Psoas muscle (tissue), 8 donors: Measurements from ENCODE around the gene VSIR. TPM values are rescaled to one million over a fixed set of nuclear protein-coding genes. Genes with fewer than 3 reads are reported as not detected.

Experiments used
- ATAC-seq, 4 donors: fragments of 200-7000 bp; cut with Tn5 transposase; one replicate each; pipeline ENCODE4 v1.9.1; 2020; ENCODE audit warnings: moderate library complexity in 3 of 4, mild to moderate bottlenecking in 2 of 4
- DNase-seq, 2 donors: peaks; one replicate each; pipeline ENCODE4 v3.0.0-alpha.2; 2020
- H3K27ac ChIP-seq: fragments of 200-600 bp; one replicate; pipeline ENCODE4 v1.8.0; 2022
- H3K27me3 ChIP-seq, 3 donors: fragments of 200-600 bp in 1 of 3; one replicate each; pipeline versions ENCODE4 v1.6.1 to v1.8.0; 2013 to 2022; ENCODE audit warnings: low read length in 2 of 3, mild to moderate bottlenecking in 2 of 3, moderate library complexity in 1 of 3; ENCODE audit not compliant: insufficient read depth in 3 of 3
- H3K36me3 ChIP-seq, 2 donors: fragments of 200-600 bp in 1 of 2; one replicate each; pipeline versions ENCODE4 v1.6.1 to v1.8.0; 2013 to 2022; ENCODE audit warnings: low read depth in 1 of 2, mild to moderate bottlenecking in 1 of 2, moderate library complexity in 1 of 2; ENCODE audit not compliant: insufficient read depth in 1 of 2
- H3K4me1 ChIP-seq: fragments of 200-600 bp; one replicate; pipeline ENCODE4 v1.8.0; 2022
- H3K4me3 ChIP-seq: fragments of 200-600 bp; one replicate; pipeline ENCODE4 v1.8.0; 2022; ENCODE audit warnings: mild to moderate bottlenecking
- H3K9me3 ChIP-seq: fragments of 200-600 bp; one replicate; pipeline ENCODE4 v1.8.0; 2022
- WGBS, 3 donors: extraction: QIAGEN DNeasy Blood & Tissue Kit; methylation state at CpG; one replicate each; pipeline versions ENCODE4 v1.1.6 to v1.1.7; 2013; 5-methylcytosine and 5-hydroxymethylcytosine counted together
- intact Hi-C, 2 donors: fragments of 100-400 bp; cut with DNase I; formaldehyde crosslinking; loops; one replicate each; pipeline versions ENCODE4 v1.11.0 to v1.14.2; 2022
- polyA plus RNA-seq, 3 donors: library from polyadenylated mRNA; stranded (reverse); fragments of 200-250 nt; gene quantifications; one replicate each; pipeline ENCODE4 v1.2.3, GENCODE V29; 2013
- total RNA-seq, 4 donors: library from RNA; stranded (reverse); fragmentation: NEBNext Ultra II Directional in 2 of 4; extraction: Animal tissue kit (Norgen Biotek cat#: 25700) in 2 of 4; gene quantifications; one replicate each; pipeline versions ENCODE4 v1.2.1 to v1.2.4, GENCODE V29; 2021 to 2023
- TF ChIP-seq, protein P1 (sequence below): fragments of 200-600 bp; IDR thresholded peaks from one replicate; pipeline ENCODE4 v1.8.0; 2022; ENCODE audit warnings: antibody characterized with exemption
- donor health status: healthy with polysubstance abuse.
- donor health status: DM: no; HTN: no; CAD: no; lungs with moderate emphysema.
- donor health status: Bipolar disorder and iron deficiency.
- donor health status: healthy.
- donor health status: DM: yes; HTN: yes; CAD: no.
- donor health status: DM: no; HTN: no; CAD: no.
- donor health status: DM: no; HTN: no; CAD: no.
- donor health status: DM: yes; HTN: yes; CAD: no.

VSIR gene
- total and polyA plus RNA-seq, 7 donors: 12.5 to 21.8 (median 18.1) TPM

DNA sequence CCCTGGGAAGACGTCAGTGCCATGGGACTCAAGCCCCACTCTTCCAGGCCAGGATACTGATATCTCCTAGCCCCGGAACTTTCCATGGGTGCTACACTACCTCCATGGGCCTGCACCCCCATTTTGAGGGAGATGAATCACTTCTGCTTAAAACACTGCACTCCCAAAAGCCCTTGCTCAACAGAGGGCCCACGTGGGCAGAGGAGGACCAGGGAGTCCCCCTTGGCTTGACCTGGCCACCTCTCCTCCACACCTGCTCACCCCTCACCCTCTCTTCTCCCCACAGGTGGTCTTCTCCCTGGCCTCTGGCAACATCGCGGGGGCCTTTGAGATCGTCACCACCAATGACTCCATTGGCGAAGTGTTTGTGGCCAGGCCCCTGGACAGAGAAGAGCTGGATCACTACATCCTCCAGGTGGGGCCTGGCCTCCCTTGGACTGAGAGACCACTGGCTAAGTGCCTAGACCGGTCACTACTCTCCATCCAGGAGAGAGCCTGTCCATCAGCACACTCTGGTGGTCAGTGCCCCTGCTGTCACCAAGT lies 33.9 kb downstream of the VSIR start:
- Histone ChIP-seq H3K4me1 (peaks cover 17% of the 10 kb centered on the region), H3K27ac (peak overlapping the region; percentile 4), H3K36me3 (no peaks in the 10 kb centered on the region), H3K9me3 (no peaks in the 10 kb centered on the region), H3K4me3 (no peak overlapping the region), H3K27me3 (no peaks in the 10 kb centered on the region)
- 93 to 97% (median 94%) methylated on average over 8 of the region's 8 CpGs for WGBS, 3 donors
- ATAC-seq (no peak), DNase-seq (no peak)
- TF ChIP-seq, protein P1, sequence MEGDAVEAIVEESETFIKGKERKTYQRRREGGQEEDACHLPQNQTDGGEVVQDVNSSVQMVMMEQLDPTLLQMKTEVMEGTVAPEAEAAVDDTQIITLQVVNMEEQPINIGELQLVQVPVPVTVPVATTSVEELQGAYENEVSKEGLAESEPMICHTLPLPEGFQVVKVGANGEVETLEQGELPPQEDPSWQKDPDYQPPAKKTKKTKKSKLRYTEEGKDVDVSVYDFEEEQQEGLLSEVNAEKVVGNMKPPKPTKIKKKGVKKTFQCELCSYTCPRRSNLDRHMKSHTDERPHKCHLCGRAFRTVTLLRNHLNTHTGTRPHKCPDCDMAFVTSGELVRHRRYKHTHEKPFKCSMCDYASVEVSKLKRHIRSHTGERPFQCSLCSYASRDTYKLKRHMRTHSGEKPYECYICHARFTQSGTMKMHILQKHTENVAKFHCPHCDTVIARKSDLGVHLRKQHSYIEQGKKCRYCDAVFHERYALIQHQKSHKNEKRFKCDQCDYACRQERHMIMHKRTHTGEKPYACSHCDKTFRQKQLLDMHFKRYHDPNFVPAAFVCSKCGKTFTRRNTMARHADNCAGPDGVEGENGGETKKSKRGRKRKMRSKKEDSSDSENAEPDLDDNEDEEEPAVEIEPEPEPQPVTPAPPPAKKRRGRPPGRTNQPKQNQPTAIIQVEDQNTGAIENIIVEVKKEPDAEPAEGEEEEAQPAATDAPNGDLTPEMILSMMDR: no peak
- intact Hi-C loops: no loop called here

DNA sequence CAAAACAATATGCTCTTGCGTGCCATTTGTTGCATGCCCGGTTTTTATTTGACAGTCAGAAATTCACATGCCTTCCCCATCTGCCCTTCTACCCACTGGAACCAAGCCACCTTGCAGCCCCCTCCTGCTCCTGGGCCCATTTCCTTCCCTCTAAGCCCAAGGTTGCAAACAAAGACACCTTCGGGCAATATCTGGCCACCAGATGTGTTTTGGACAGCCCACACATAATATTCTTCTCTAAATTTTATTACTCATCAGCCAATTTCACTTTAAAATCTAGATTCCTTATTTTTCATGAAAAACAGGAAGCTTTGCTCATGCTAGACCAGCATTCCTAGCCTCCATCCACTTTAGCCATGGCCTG lies 35.5 kb downstream of the VSIR start:
- ATAC-seq (no peak), DNase-seq (no peak)

DNA sequence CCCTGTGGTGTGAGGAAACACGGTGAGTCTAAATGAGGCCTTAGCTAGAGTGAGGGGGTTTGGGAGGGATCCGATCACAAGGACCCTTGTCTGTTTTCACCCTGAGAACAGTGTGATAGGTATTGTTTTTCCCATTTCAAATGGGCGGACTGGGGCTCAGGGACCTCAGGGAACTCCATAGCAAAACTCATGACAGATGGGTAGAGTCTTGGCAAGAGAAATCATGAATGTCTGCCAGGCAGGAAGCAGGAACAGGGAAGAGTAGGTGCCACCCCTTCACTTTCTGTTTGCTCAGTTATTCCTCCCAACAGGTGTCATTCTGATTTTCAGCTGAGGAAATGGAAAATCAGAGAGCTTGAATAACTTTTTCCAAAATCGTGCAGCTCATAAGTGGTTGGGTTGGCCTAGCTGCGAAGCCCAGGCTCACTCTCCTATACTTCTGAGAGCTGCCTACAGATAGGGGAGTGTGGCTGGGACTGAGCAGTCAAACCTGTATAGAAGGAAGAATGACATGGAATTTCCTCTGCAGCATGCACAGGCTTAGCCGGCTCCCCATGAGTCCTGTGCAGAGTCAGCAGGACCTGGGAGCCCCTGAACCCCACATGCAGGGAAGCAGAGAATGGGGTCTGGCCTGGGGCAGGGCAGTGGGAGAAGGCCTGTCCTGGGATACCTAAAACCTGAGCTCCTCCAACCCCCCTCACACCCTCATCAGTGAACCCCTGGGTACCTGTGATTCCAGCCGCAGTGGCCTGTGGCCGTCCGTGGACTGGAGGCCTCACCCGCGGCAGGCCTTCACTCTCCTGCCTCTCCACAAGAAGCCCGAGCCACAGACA lies 36.1 kb downstream of the VSIR start:
- no peaks in the 10 kb centered on the region for H3K36me3 ChIP-seq
- H3K27me3 ChIP-seq: no peaks in the 10 kb centered on the region
- peaks cover 17% of the 10 kb centered on the region for H3K4me1 ChIP-seq
- DNase-seq (no peak), ATAC-seq (peak; percentile 6 to 44 (median 28))
- WGBS, 3 donors: 68 to 76% (median 75%) methylated on average over 12 of the region's 12 CpGs
- intact Hi-C loops: no loop called here
- peak overlapping the region; percentile 63 for H3K27ac ChIP-seq
- peak overlapping the region; percentile 5 for H3K4me3 ChIP-seq
- H3K9me3 ChIP-seq: no peaks in the 10 kb centered on the region
- TF ChIP-seq, protein P1: no peak

More for the DNA sequence above, 35.5 kb downstream of the VSIR start:
- TF ChIP-seq, protein P1: no peak
- WGBS, 3 donors: 61 to 74% (median 73%) methylated on average over 3 of the region's 3 CpGs
- intact Hi-C loops: no loop called here
- Histone ChIP-seq H3K27me3 (no peaks in the 10 kb centered on the region), H3K4me3 (no peak overlapping the region), H3K36me3 (no peaks in the 10 kb centered on the region), H3K4me1 (peaks cover 17% of the 10 kb centered on the region), H3K27ac (no peak overlapping the region), H3K9me3 (no peaks in the 10 kb centered on the region)

DNA sequence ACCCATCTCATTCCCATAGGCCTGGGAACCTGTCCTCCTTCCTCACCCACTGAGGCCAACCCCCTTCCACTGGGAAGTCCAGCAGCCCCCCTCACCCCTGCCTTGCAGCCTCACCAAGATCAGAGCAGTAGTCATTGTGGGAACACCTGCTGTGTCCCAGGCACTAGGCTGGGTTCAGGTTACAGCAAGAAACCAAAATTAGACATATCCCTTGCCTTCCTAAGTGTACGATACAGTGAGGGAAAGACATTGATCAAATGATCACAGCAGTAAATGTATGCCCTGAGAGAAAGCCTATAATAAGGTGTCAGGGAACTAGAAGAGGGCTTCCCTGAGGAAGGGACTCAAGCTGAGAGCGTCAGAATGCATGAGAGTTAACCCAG lies 36.8 kb downstream of the VSIR start:
- peak overlapping the region; percentile 63 for H3K27ac ChIP-seq

More for the DNA sequence above, 36.8 kb downstream of the VSIR start:
- Histone ChIP-seq H3K36me3 (no peaks in the 10 kb centered on the region), H3K9me3 (no peaks in the 10 kb centered on the region), H3K4me3 (peak overlapping the region; percentile 5), H3K27me3 (no peaks in the 10 kb centered on the region), H3K4me1 (peaks cover 17% of the 10 kb centered on the region)
- DNase-seq (no peak), ATAC-seq (peak; percentile 52 to 84 (median 74))
- 46 to 55% (median 51%) methylated on average over 2 of the region's 2 CpGs for WGBS, 3 donors
- TF ChIP-seq, protein P1: no peak
- intact Hi-C loops: no loop called here
